AG20443 (cell line): ENCODE measurements around the gene ESRRB.

Experiments
- DNase-seq: peaks from one replicate; pipeline ENCODE4 v3.0.0; 2012; ENCODE audit warnings: low spot score, mixed read lengths

Gene ESRRB

DNA sequence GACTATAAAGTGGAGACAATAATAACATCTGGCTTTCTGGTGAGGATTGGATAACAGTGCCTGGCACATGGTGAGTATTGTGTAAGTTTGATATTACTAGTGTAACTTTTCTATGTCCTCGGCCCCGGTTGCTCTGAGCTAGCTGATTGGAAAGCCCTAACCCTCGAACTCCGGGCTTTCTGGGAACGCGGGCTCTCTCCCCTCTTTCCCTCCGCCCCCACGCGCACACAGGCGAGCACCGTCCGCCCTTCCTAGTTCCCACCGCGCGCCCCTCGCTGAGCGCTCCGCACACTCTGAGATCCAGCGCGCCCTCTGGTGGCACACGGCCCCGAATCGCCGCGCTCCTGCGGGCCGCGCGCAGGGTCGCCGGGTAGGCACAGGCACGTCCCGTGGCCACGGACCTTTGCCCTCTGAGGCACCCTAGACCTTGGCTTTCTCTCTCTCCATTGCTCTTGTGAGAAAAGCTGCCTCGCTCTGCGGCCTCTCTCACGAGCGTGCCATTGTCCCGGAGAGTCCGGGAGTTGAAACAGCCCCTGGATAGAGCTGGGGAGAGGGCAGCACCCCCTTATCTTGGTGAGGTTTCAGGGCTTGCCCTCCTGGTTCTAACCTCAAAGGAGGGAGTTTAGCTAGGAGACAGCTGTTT is 23.2 kb upstream of the ESRRB start:
- DNase-seq: peak; percentile 83

- DNase-seq: no peak
Observed at GRCh38 chr14:76354310-76354709, 21.6 kb upstream of the ESRRB start.

GRCh38 chr14:76355771-76356170 is 20.2 kb upstream of the ESRRB start:
- no peak for DNase-seq

GRCh38 chr14:76371066-76371465 is 4.9 kb upstream of the ESRRB start:
- no peak for DNase-seq

DNA sequence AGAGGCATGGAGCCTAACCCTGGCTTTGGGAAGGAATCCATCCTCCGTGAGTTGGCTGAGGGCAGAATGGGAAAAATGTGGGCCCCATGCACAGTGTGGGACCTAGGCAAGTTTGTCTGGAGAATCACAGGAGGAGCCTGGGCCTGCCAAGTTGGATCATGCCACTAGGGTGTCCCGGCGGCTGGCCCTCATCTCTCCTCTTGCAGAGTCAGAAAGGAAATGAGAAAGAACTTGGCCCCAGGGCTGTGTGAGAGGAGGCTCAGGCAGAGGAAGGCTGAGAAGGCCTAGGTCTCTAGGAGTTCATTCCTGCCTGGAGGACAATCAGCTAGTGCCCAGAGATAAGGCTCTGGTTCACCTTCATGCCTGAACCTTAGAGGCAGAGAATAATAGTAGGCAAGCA is 2.5 kb upstream of the ESRRB start:
- DNase-seq: no peak

- DNase-seq: no peak
Observed at GRCh38 chr14:76375484-76375883, 453 bp upstream of the ESRRB start.

DNA sequence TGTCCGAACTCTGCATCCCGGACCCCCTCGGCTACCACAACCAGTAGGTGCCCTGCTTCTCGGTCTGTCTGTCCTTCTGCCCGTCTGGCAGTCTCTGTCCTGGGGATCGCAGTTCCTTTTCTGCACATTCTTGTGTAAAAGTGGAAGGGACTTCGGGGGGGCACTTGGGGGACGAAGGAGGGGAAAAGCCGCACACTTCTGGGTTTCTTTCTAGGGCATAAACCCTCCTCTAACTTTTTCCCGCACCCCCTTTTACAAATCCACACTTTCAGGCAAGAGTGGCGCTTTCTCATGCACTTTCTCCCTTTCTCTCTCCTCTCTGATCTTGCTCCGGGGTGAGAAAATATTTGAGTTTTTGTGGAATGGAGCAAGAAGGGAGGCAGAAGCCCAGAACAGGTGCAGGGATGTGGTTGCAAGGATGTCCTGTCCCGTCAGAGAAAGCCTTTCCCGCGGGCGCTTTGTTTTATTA is 506 bp downstream of the ESRRB start:
- no peak for DNase-seq

- DNase-seq: no peak
Observed at GRCh38 chr14:76376878-76377734, 1.2 kb downstream of the ESRRB start.

GRCh38 chr14:76377735-76378074 is 1.8 kb downstream of the ESRRB start:
- no peak for DNase-seq

DNA sequence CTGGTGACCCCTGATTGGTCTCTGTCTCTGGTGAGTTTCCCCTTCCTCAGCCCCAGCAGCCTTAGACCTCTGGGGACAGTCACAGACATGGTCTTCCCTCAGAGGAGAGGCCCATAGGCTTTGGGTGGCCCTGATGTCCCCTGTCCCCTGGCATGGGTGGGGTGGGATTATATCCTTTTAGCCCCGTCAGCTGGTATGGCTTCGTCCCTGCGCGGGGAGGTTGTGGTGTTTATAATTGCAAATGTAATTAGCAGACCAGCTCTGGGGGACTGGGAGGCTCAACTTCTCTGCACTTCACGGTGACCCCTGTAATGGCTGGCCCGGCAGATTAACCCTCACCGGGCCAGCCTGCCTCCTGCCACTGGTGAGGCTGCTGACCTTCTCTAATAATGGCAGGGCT is 5.1 kb downstream of the ESRRB start:
- DNase-seq: no peak

GRCh38 chr14:76381817-76382494 is 6.0 kb downstream of the ESRRB start:
- no peak for DNase-seq

DNA sequence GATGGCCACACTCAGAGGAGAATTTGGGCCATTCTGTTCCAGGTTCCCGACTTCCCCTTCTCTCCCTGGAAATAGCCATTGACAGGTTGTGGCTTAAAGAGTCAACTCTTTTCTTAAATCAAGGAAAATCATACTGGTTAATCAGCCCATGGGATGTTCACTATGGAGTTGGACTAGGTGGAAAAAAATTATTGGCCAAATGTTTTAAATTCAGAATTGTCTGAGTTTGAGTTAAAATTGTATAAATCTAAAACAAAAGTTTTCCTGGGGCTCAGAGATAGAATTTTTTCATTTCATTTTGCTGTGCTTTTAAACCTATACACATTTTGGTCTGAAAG is 6.5 kb downstream of the ESRRB start:
- DNase-seq: no peak

- no peak for DNase-seq
Observed at GRCh38 chr14:76385435-76385834, 9.5 kb downstream of the ESRRB start.

DNA sequence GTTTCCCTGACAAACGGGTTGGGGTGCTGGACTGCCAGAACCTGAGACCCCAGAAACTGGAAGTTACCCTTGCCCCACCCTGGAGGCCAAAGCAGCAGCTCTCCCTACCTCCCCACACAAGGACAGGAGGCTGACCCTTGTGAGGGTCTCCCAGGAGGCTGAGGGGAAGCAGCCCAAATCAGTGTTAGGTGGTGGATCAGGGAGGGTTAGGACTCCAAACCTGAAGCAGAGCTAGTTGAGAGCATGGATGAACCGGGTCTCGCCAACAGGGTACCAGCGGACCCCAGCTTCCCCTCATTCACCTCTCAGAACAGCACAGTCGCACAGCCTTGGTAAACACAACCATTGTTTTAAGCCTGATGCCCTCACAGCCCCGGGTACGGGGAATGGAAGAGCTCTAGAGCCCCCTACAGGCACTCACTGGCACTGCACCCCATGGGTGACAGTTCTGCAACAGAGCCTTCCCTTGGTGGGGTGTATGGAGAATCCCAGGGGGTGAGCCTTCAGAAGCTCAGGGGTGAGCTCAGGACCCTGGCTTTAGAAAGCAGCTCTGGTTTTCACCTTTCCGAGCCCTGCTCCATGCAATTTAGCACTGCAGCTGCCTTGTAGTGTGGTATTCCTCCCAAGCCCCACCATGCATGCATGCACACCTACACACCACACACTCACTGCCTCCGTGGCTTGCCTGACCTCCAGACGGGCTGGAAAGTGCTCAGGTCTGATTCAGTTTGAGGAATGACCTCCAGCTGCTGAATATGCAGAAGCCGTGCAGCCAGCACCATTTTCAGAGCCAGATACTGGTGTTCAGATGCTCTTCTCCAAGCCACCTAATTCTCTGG is 11.2 kb downstream of the ESRRB start:
- peak; percentile 91 for DNase-seq

- no peak for DNase-seq
Observed at GRCh38 chr14:76389841-76390240, 13.9 kb downstream of the ESRRB start.

DNA sequence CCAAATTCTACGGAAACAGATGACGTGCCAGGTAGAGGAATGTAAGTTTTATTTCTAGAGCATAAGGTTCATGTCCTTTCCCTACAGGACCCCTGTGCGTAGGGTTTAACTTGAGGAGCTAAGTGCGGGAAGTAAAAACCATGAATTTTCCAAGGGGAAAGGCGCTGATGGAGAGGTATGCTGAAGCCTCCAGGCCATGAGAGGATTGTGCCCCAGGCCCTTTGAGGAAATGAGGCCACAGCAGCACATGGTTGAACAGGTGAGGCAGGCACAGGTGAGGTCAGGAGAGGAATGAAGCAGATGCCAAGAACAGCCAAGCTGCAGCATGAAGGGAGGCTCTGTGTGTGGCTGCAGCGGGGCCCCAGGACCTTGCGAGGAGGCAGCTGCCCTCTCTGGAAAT is 14.7 kb downstream of the ESRRB start:
- DNase-seq: no peak

- no peak for DNase-seq
Observed at GRCh38 chr14:76391981-76392690, 16.2 kb downstream of the ESRRB start.

DNA sequence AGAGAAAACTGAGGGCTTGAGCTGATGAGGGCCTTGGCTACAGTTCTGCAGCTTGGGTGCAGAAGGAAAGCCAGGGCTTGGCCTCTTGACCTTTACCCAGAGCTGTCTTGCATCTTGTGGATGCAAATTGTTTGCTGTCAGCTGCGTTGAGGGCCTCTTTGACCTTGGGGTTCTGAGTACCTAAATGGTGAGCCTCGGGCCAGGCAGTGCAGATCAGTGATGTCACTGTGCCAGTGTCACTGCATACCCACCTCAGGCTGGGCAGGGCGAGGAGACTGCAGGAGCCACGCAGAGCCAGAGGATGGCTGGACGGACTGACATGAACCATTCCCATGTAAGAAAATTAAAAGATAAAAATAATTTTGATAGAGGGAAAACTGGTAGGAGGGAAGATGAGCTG is 18.6 kb downstream of the ESRRB start:
- DNase-seq: no peak

DNA sequence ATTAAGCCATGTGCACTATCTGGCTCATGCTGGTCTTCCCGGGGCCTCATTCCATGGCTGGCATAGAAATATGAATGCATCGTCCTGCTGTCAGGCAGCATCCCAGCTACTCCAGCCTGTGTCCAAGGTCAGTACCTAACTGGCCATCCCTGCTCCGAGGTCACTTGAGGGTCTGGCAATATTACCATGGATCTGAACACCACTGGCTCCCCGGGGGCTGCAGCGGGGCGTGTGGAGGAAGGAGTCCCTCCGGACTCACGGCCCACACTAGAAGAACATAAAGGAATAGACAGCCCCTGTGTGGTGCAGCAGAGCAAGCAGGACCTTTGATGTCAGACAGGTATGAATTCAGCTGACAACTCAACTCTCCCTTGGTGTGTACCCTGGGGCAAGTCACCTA is 19.2 kb downstream of the ESRRB start:
- no peak for DNase-seq

GRCh38 chr14:76396714-76397187 is 20.8 kb downstream of the ESRRB start:
- no peak for DNase-seq

- no peak for DNase-seq
Observed at GRCh38 chr14:76405627-76406026, 29.7 kb downstream of the ESRRB start.
